CD4-positive, alpha-beta memory T cell (primary cell): Measurements from ENCODE around the gene UCKL1. TPM values are rescaled to one million over a fixed set of nuclear protein-coding genes. Genes with fewer than 3 reads are reported as not detected.

ENCODE experiments used
- CTCF ChIA-PET: fragments of 350-600 bp; sonication (Branson Sonifier 250); formaldehyde crosslinking; loops from one replicate; lab custom pipeline; 2021; ENCODE audit warnings: inconsistent platforms; ENCODE audit not compliant: partially characterized antibody; lab: Charles Lee
- POLR2A ChIA-PET: fragments of 350-600 bp; sonication (Branson Sonifier 250); formaldehyde crosslinking; loops from one replicate; lab custom pipeline; 2021; ENCODE audit not compliant: partially characterized antibody; lab: Charles Lee
- DNase-seq, 5 donors: peaks; one replicate each; pipeline versions ENCODE4 v3.0.0 to v3.0.0-alpha.2; 2020 to 2022; ENCODE audit warnings: mixed read lengths in 1 of 5
- H3K27ac ChIP-seq: one replicate; pipeline ENCODE4 v1.7.0; 2013; ENCODE audit warnings: low read depth, low read length
- H3K27me3 ChIP-seq: 2 replicates; pipeline ENCODE4 v1.7.0; 2013; ENCODE audit warnings: mild to moderate bottlenecking, low read length, moderate library complexity; ENCODE audit not compliant: insufficient read depth
- H3K36me3 ChIP-seq: 2 replicates; pipeline ENCODE4 v1.7.0; 2013; ENCODE audit warnings: mild to moderate bottlenecking, low read length, moderate library complexity; ENCODE audit not compliant: insufficient read depth
- H3K4me1 ChIP-seq: 2 replicates; pipeline ENCODE4 v1.7.0; 2013; ENCODE audit warnings: mild to moderate bottlenecking, low read length, moderate library complexity; ENCODE audit not compliant: insufficient read depth
- H3K4me3 ChIP-seq, 2 donors: one replicate each; pipeline ENCODE4 v1.7.0; 2013; ENCODE audit warnings: low read length in 2 of 2, mild to moderate bottlenecking in 1 of 2
- H3K9me3 ChIP-seq, 2 donors: one replicate each; pipeline ENCODE4 v1.7.0; 2013; ENCODE audit warnings: low read length in 2 of 2, control low read depth in 1 of 2; ENCODE audit not compliant: control insufficient read depth in 1 of 2
- H3K27ac Mint-ChIP-seq, 7 donors: one replicate each; pipeline ENCODE4 v1.8.0; 2020 to 2021; ENCODE audit warnings: mixed read lengths in 7 of 7, mild to moderate bottlenecking in 6 of 7, inconsistent platforms in 3 of 7, moderate library complexity in 3 of 7
- H3K27me3 Mint-ChIP-seq, 2 donors: one replicate each; pipeline ENCODE4 v1.8.0; 2020 to 2021; ENCODE audit warnings: mixed read lengths in 2 of 2
- H3K36me3 Mint-ChIP-seq, 2 donors: one replicate each; pipeline ENCODE4 v1.8.0; 2020 to 2021; ENCODE audit warnings: mixed read lengths in 2 of 2, inconsistent platforms in 1 of 2, mild to moderate bottlenecking in 1 of 2
- H3K4me1 Mint-ChIP-seq, 4 donors: one replicate each; pipeline ENCODE4 v1.8.0; 2020 to 2021; ENCODE audit warnings: mixed read lengths in 4 of 4, mild to moderate bottlenecking in 1 of 4
- H3K4me3 Mint-ChIP-seq, 8 donors: one replicate each; pipeline ENCODE4 v1.8.0; 2020 to 2021; ENCODE audit warnings: mixed read lengths in 8 of 8, mild to moderate bottlenecking in 7 of 8, moderate library complexity in 6 of 8, inconsistent platforms in 3 of 8
- H3K9me3 Mint-ChIP-seq, 8 donors: one replicate each; pipeline ENCODE4 v1.8.0; 2020 to 2021; ENCODE audit warnings: mixed read lengths in 8 of 8, mild to moderate bottlenecking in 5 of 8, inconsistent platforms in 3 of 8, moderate library complexity in 1 of 8
- intact Hi-C: fragments of 100-400 bp; cut with micrococcal nuclease; formaldehyde crosslinking; loops from one replicate; pipeline ENCODE4 v1.15.1; 2023
- microRNA-seq: library from miRNA; unstranded; fragments of <30 nt; microRNA quantifications from one replicate; pipeline ENCODE4 v1.2.0, GENCODE V29; 2021; ENCODE audit warnings: borderline replicate concordance, borderline number of aligned reads, borderline microRNAs expressed, mixed read lengths
- polyA plus RNA-seq, 2 donors: library from polyadenylated mRNA; unstranded; fragments of 300-500 nt; fragmentation: Illumina TruSeq; gene quantifications; one replicate each; pipeline ENCODE4 v1.2.3, GENCODE V29; 2021
- total RNA-seq, 2 experiments: library from RNA; stranded (reverse); gene quantifications; one replicate each; pipeline ENCODE4 v1.2.3, GENCODE V29; 2021

UCKL1 gene
- total and polyA plus RNA-seq, 4 experiments from 2014 or later: 26.2 to 55.1 (median 42.7) TPM

GRCh38 chr20:63892402-63892801 lies 63.8 kb downstream of the UCKL1 start:
- no peak for DNase-seq
- peaks cover 15 to 41% of the 10 kb centered on the region in 2 donors for H3K36me3 Mint-ChIP-seq
- Histone ChIP-seq H3K27me3 (no peaks in the 10 kb centered on the region), H3K36me3 (peaks cover 25% of the 10 kb centered on the region), H3K9me3 (no peaks in the 10 kb centered on the region), H3K27ac (no peak overlapping the region), H3K4me1 (peaks cover 23% of the 10 kb centered on the region), H3K4me3 (no peak overlapping the region)
- peak overlapping the region in 5 of 7 donors; percentile 2 to 78 (median 46) for H3K27ac Mint-ChIP-seq
- ChIA-PET POLR2A (interaction anchor here (0.6 kb wide), 1 partner anchor 26 kb away, joined by 3 read pairs; no protein-coding TSS in a partner anchor), CTCF (no interaction called here)
- H3K9me3 Mint-ChIP-seq: peaks cover 0 to 2% (median 0%) of the 10 kb centered on the region in 8 donors
- no peak overlapping the region for H3K4me3 Mint-ChIP-seq
- H3K4me1 Mint-ChIP-seq: peaks cover 11 to 27% (median 21%) of the 10 kb centered on the region in 4 donors
- no peaks in the 10 kb centered on the region for H3K27me3 Mint-ChIP-seq
- intact Hi-C loops: no loop called here

DNA sequence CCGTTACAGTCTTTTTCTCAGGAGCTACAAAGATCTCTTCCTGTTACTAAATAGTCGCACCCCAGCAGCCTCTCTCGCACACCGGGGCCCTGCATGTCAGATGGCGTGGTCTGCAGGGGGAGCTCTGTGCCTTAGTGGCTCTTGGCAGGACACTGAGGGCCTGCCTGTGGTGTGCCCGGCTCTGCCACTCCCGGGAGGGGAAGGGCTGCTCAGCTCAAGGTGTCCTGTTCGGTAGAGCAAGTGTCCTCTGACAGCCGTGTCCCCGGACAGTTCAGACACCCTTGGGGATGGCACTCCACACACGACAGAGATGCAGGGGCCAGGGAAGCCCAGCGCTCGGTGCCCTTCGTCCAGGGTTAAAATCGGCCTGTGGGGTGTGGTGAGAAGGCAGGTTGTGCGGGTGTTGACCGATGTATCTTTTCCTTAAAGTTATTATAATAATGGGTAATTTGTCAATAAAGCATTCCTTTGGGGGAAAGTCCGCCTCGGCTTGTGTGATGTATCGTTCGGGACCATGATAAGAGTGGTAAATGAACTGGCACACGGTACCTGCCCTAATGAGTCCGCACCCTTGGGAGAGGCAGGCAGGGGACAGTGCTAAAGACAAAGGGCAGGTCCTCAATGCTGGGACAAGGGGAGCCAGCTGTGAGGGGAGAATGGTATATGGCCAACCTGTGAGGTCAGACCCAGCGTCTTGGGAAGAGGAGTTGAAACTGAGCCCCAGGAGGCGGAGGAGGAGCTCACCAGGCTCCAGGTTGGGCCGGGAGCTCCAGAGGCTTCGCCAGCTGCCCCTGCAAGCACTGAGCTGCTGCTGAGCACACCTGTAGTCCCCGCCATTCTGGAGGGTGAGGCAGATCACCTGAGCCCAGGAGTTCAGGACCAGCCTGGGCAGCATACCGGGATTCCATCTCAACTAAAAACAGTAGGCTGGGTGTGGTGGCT lies 64.9 kb downstream of the UCKL1 start:
- Mint-ChIP-seq H3K4me1 (peaks cover 6 to 18% (median 13%) of the 10 kb centered on the region in 4 donors), H3K36me3 (peaks cover 15 to 40% of the 10 kb centered on the region in 2 donors), H3K4me3 (no peak overlapping the region), H3K9me3 (peaks cover 0 to 2% (median 0%) of the 10 kb centered on the region in 8 donors), H3K27ac (peak overlapping the region in 2 of 7 donors; percentile 55 to 66), H3K27me3 (no peaks in the 10 kb centered on the region)
- POLR2A ChIA-PET: no interaction called here
- Histone ChIP-seq H3K27me3 (no peaks in the 10 kb centered on the region), H3K4me1 (peaks cover 13% of the 10 kb centered on the region), H3K36me3 (peaks cover 30% of the 10 kb centered on the region), H3K9me3 (no peaks in the 10 kb centered on the region), H3K4me3 (no peak overlapping the region), H3K27ac (no peak overlapping the region)
- CTCF ChIA-PET: no interaction called here
- no peak for DNase-seq
- intact Hi-C loops: no loop called here

- CTCF ChIA-PET: no interaction called here
- H3K27ac Mint-ChIP-seq: no peak overlapping the region
- peaks cover 15 to 34% of the 10 kb centered on the region in 2 donors for H3K36me3 Mint-ChIP-seq
Measured at GRCh38 chr20:63890616-63891015, 65.6 kb downstream of the UCKL1 start.

DNA sequence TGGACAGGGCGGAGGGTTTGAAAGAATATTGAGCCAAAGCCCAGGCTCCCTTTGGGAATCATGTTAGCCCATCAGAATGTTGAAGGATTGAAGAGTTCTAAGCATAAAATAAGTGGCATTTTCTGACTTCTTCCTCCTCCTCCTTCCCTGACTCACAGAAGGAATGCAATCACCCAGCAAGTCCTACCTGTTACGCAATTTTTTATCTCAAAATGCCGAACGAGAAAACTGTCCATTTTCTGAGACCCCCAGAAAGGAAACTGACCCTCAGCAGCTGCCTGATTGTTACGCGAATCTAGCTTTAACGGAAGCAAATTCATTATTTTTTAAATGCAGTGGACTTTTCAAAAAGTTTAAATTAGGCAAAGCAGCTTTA lies 66.0 kb downstream of the UCKL1 start:
- intact Hi-C loops: no loop called here
- Histone ChIP-seq H3K27me3 (no peaks in the 10 kb centered on the region), H3K4me3 (no peak overlapping the region), H3K4me1 (peaks cover 11% of the 10 kb centered on the region), H3K36me3 (peaks cover 38% of the 10 kb centered on the region), H3K27ac (no peak overlapping the region), H3K9me3 (no peaks in the 10 kb centered on the region)
- no peak for DNase-seq
- no peak overlapping the region for H3K4me3 Mint-ChIP-seq
- H3K36me3 Mint-ChIP-seq: peaks cover 15 to 33% of the 10 kb centered on the region in 2 donors
- ChIA-PET POLR2A (no interaction called here), CTCF (no interaction called here)
- H3K27ac Mint-ChIP-seq: peak overlapping the region in 1 of 7 donors; percentile 59
- H3K27me3 Mint-ChIP-seq: no peaks in the 10 kb centered on the region
- peaks cover 4 to 10% (median 7%) of the 10 kb centered on the region in 4 donors for H3K4me1 Mint-ChIP-seq
- H3K9me3 Mint-ChIP-seq: no peaks in the 10 kb centered on the region

More at GRCh38 chr20:63890616-63891015, 65.6 kb downstream of the UCKL1 start:
- no peak overlapping the region for H3K4me3 ChIP-seq
- peaks cover 34% of the 10 kb centered on the region for H3K36me3 ChIP-seq
- H3K4me3 Mint-ChIP-seq: no peak overlapping the region
- no peaks in the 10 kb centered on the region for H3K27me3 ChIP-seq
- peaks cover 0 to under 1% (median 0%) of the 10 kb centered on the region in 8 donors for H3K9me3 Mint-ChIP-seq
- H3K4me1 Mint-ChIP-seq: peaks cover 4 to 11% (median 7%) of the 10 kb centered on the region in 4 donors
- H3K4me1 ChIP-seq: peaks cover 11% of the 10 kb centered on the region
- no peak overlapping the region for H3K27ac ChIP-seq
- DNase-seq: no peak
- H3K9me3 ChIP-seq: no peaks in the 10 kb centered on the region
- intact Hi-C loops: no loop called here
- no peaks in the 10 kb centered on the region for H3K27me3 Mint-ChIP-seq
- POLR2A ChIA-PET: no interaction called here

Small RNA genes within 50 kb of the gene (microRNA-seq; reads per million reads assigned to microRNA genes)
- gene MIR1914: not detected
- gene MIR647: not detected
- not detected for gene MIR941-1
- not detected for gene MIR941-2
- gene MIR941-3: not detected
- not detected for gene MIR941-4
- gene MIR941-5: not detected

Other genes starting within 250 kb of the UCKL1 start
- 10 to 100 TPM; 85.6 to 92.0 TPM for gene ARFRP1, start 248.4 kb downstream of the UCKL1 start, total RNA-seq
- gene ARFRP1, start 248.4 kb downstream of the UCKL1 start, polyA plus RNA-seq: 10 to 100 TPM; 65.5 to 66.3 TPM
- 10 to 100 TPM; 51.8 to 55.3 TPM for gene ZGPAT, start 248.4 kb downstream of the UCKL1 start, total RNA-seq
- 10 to 100 TPM; 34.6 to 69.5 TPM for gene ZGPAT, start 248.4 kb downstream of the UCKL1 start, polyA plus RNA-seq
- gene LIME1, start 219.8 kb downstream of the UCKL1 start, total RNA-seq: 100 to 1,000 TPM; 162 to 169 TPM
- 100 to 1,000 TPM; 297 to 324 TPM for gene LIME1, start 219.8 kb downstream of the UCKL1 start, polyA plus RNA-seq
- gene SLC2A4RG, start 216.6 kb downstream of the UCKL1 start, total RNA-seq: 100 to 1,000 TPM; 121 to 124 TPM
- 1 to 10 TPM; 2.2 to 7.6 TPM for gene SLC2A4RG, start 216.6 kb downstream of the UCKL1 start, polyA plus RNA-seq
- gene ZBTB46, start 125.2 kb downstream of the UCKL1 start, total RNA-seq: under 1 TPM; 0.28 to 0.87 TPM
- under 1 TPM in 1 of 2 donors, not detected in 1; 0.09 TPM for gene ZBTB46, start 125.2 kb downstream of the UCKL1 start, polyA plus RNA-seq
- not detected for gene ABHD16B, start 94.9 kb downstream of the UCKL1 start, total RNA-seq
- gene ABHD16B, start 94.9 kb downstream of the UCKL1 start, polyA plus RNA-seq: not detected
- 10 to 100 TPM; 44.4 to 44.9 TPM for gene TPD52L2, start 91.1 kb downstream of the UCKL1 start, total RNA-seq
- gene TPD52L2, start 91.1 kb downstream of the UCKL1 start, polyA plus RNA-seq: 10 to 100 TPM; 66.4 to 76.1 TPM
- 10 to 100 TPM; 53.3 to 54.4 TPM for gene DNAJC5, start 61.3 kb downstream of the UCKL1 start, total RNA-seq
- gene DNAJC5, start 61.3 kb downstream of the UCKL1 start, polyA plus RNA-seq: 1 to 10 TPM; 4.9 to 9.2 TPM
- gene ZNF512B, start 13.5 kb upstream of the UCKL1 start, total RNA-seq: 10 to 100 TPM; 20.7 to 22.0 TPM
- gene ZNF512B, start 13.5 kb upstream of the UCKL1 start, polyA plus RNA-seq: 1 to 10 TPM in 1 of 2 donors, under 1 TPM in 1; 0.20 to 1.7 TPM
- 1 to 10 TPM; 7.4 to 7.5 TPM for gene SAMD10, start 23.2 kb upstream of the UCKL1 start, total RNA-seq
- gene SAMD10, start 23.2 kb upstream of the UCKL1 start, polyA plus RNA-seq: 10 to 100 TPM in 1 of 2 donors, 1 to 10 TPM in 1; 9.7 to 13.0 TPM
- gene PRPF6, start 24.7 kb upstream of the UCKL1 start, total RNA-seq: 10 to 100 TPM; 86.4 to 88.7 TPM
- gene PRPF6, start 24.7 kb upstream of the UCKL1 start, polyA plus RNA-seq: 100 to 1,000 TPM in 1 of 2 donors, 10 to 100 TPM in 1; 63.8 to 101 TPM
- 1 to 10 TPM; 3.7 to 4.1 TPM for gene C20orf204, start 79.8 kb upstream of the UCKL1 start, total RNA-seq
- gene C20orf204, start 79.8 kb upstream of the UCKL1 start, polyA plus RNA-seq: under 1 TPM in 1 of 2 donors, not detected in 1; 0.22 TPM
- not detected for gene SOX18, start 93.2 kb upstream of the UCKL1 start, total RNA-seq
- not detected for gene SOX18, start 93.2 kb upstream of the UCKL1 start, polyA plus RNA-seq
- gene TCEA2, start 106.8 kb upstream of the UCKL1 start, total RNA-seq: 10 to 100 TPM; 43.3 to 45.9 TPM
- 10 to 100 TPM; 24.6 to 27.9 TPM for gene TCEA2, start 106.8 kb upstream of the UCKL1 start, polyA plus RNA-seq
- 10 to 100 TPM; 35.0 to 35.6 TPM for gene RGS19, start 123.1 kb upstream of the UCKL1 start, total RNA-seq
- 100 to 1,000 TPM; 112 to 116 TPM for gene RGS19, start 123.1 kb upstream of the UCKL1 start, polyA plus RNA-seq
- 1 to 10 TPM in 1 of 2 experiments, under 1 TPM in 1; 0.87 to 1.1 TPM for gene OPRL1, start 123.7 kb upstream of the UCKL1 start, total RNA-seq
- 1 to 10 TPM in 1 of 2 donors, under 1 TPM in 1; 0.68 to 1.1 TPM for gene OPRL1, start 123.7 kb upstream of the UCKL1 start, polyA plus RNA-seq
- under 1 TPM in 1 of 2 experiments, not detected in 1; 0.39 TPM for gene LKAAEAR1, start 128.0 kb upstream of the UCKL1 start, total RNA-seq
- gene LKAAEAR1, start 128.0 kb upstream of the UCKL1 start, polyA plus RNA-seq: under 1 TPM; 0.30 to 0.63 TPM
- gene NPBWR2, start 151.1 kb upstream of the UCKL1 start, total RNA-seq: not detected
- not detected for gene NPBWR2, start 151.1 kb upstream of the UCKL1 start, polyA plus RNA-seq
- gene MYT1, start 208.0 kb upstream of the UCKL1 start, total RNA-seq: not detected
- not detected for gene MYT1, start 208.0 kb upstream of the UCKL1 start, polyA plus RNA-seq